SJCRH30 (cell line): ENCODE measurements around the gene AMER1. TPM values are rescaled to one million over a fixed set of nuclear protein-coding genes. Genes with fewer than 3 reads are reported as not detected.

Experiments
- DNase-seq, 2 experiments: peaks; one replicate each; pipeline ENCODE4 v3.0.0-alpha.2; 2015 to 2020
- H3K27ac ChIP-seq: fragments of 250-450 bp; sonication (Bioruptor Pico); 2 replicates; pipeline ENCODE4 v1.5.1; 2020; ENCODE audit warnings: mild to moderate bottlenecking, moderate library complexity
- H3K27me3 ChIP-seq: fragments of 250-450 bp; sonication (Bioruptor Pico); 2 replicates; pipeline ENCODE4 v1.5.1; 2020; ENCODE audit warnings: mild to moderate bottlenecking, moderate library complexity
- H3K36me3 ChIP-seq: fragments of 250-450 bp; sonication (Bioruptor Pico); 2 replicates; pipeline ENCODE4 v1.5.1; 2020; ENCODE audit warnings: mild to moderate bottlenecking, moderate library complexity
- H3K4me1 ChIP-seq: fragments of 250-450 bp; sonication (Bioruptor Pico); 2 replicates; pipeline ENCODE4 v1.5.1; 2020; ENCODE audit warnings: mild to moderate bottlenecking, moderate library complexity
- H3K4me3 ChIP-seq: fragments of 250-450 bp; sonication (Bioruptor Pico); 2 replicates; pipeline ENCODE4 v1.5.1; 2020; ENCODE audit warnings: mild to moderate bottlenecking, moderate library complexity
- H3K9me3 ChIP-seq: fragments of 250-450 bp; sonication (Bioruptor Pico); replicated peaks from 2 replicates; pipeline ENCODE4 v1.5.1; 2020; ENCODE audit warnings: mild to moderate bottlenecking, moderate library complexity
- total RNA-seq: library from RNA; depleted of rRNA; stranded (reverse); fragments of >200 nt; shearing (Covaris generic); gene quantifications from 2 replicates; pipeline ENCODE4 v1.2.3, GENCODE V29; 2014

The AMER1 gene
- total RNA-seq, 1 experiment from 2014 or later = 17.2 TPM

- no peak overlapping the region for H3K27ac ChIP-seq
- H3K27me3 ChIP-seq = no peaks in the 10 kb centered on the region
- no peak overlapping the region for H3K4me3 ChIP-seq
- H3K9me3 ChIP-seq = no peaks in the 10 kb centered on the region
- DNase-seq = no peak
- no peaks in the 10 kb centered on the region for H3K4me1 ChIP-seq
- H3K36me3 ChIP-seq = peaks cover 5% of the 10 kb centered on the region
Observed at GRCh38 chrX:64192040-64192439, 13.5 kb downstream of the AMER1 start.

DNA sequence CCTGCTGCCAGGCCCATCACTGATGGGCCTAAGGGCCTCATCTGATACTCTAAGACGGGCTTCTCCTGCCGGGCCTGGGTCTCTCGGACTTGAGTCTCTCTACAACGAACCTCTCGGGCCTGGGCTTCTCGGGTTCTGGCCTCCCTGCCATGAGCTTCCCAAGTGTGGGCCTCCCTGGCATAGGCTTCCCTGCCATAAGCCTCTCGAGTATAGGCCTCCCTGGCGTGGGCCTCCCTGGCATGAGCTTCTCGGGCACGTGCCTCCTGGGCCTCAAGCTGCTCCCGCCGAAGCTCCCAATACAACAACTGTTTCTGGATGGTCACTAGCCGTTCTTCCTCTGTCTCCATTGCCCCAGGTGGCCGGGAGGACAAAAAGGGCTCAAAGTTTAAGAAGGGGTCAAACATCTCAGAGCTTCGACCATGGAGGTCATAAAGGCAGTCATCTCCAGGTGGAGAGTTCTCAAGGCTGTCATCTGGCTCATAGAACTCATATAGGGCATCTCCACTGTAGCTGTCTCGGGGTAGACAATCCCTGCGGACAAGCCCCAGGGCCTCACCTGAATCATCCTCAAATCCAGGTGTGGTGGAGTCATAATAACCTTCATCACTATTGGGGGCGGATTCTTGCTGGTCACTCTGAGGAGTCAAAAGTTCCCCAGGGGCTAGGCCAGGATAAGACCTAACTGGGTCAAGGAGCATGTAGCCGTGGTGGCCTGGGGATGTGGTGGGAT, 14.1 kb downstream of the AMER1 start:
- Histone ChIP-seq H3K36me3 (peaks cover 5% of the 10 kb centered on the region), H3K27me3 (no peaks in the 10 kb centered on the region), H3K4me1 (no peaks in the 10 kb centered on the region), H3K4me3 (no peak overlapping the region), H3K9me3 (no peaks in the 10 kb centered on the region), H3K27ac (no peak overlapping the region)
- no peak for DNase-seq

- H3K27me3 ChIP-seq = no peaks in the 10 kb centered on the region
- peaks cover 5% of the 10 kb centered on the region for H3K36me3 ChIP-seq
- H3K4me3 ChIP-seq = no peak overlapping the region
- no peak overlapping the region for H3K27ac ChIP-seq
- no peak for DNase-seq
- no peaks in the 10 kb centered on the region for H3K4me1 ChIP-seq
- H3K9me3 ChIP-seq = no peaks in the 10 kb centered on the region
Observed at GRCh38 chrX:64190136-64190740, 15.3 kb downstream of the AMER1 start.

DNA sequence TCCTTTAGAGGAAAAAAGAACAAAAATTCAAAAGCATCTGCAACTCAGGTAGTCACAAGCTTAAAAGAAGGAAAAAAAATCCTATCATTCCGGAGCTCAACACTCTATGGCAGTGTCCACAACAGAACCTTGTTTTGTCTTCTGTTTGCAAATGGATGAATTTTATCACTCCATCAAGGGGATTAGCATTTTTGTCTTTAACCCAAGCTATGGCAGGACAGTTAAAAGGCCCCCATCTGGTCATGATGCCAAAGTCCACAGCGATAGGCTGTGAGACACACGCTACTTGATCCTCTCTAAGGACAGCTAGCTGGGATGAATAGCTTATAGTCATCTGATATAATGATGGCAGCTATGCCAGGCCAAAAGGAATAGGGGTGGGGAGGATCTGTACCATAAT, 16.6 kb downstream of the AMER1 start:
- H3K27ac ChIP-seq = no peak overlapping the region
- no peaks in the 10 kb centered on the region for H3K27me3 ChIP-seq
- H3K9me3 ChIP-seq = no peaks in the 10 kb centered on the region
- no peak for DNase-seq
- no peak overlapping the region for H3K4me3 ChIP-seq
- no peaks in the 10 kb centered on the region for H3K4me1 ChIP-seq
- H3K36me3 ChIP-seq = peaks cover 5% of the 10 kb centered on the region

- DNase-seq = no peak
- Histone ChIP-seq H3K27ac (no peak overlapping the region), H3K36me3 (peaks cover 3% of the 10 kb centered on the region; the same call in 1 of the 2 replicates), H3K9me3 (no peaks in the 10 kb centered on the region), H3K27me3 (no peaks in the 10 kb centered on the region), H3K4me1 (no peaks in the 10 kb centered on the region), H3K4me3 (no peak overlapping the region)
Observed at GRCh38 chrX:64187762-64188150, 17.8 kb downstream of the AMER1 start.

GRCh38 chrX:64186974-64187761, 18.3 kb downstream of the AMER1 start:
- Histone ChIP-seq H3K27ac (no peak overlapping the region), H3K4me3 (no peak overlapping the region), H3K4me1 (no peaks in the 10 kb centered on the region), H3K9me3 (no peaks in the 10 kb centered on the region), H3K27me3 (no peaks in the 10 kb centered on the region), H3K36me3 (no peaks in the 10 kb centered on the region)
- DNase-seq = no peak

DNA sequence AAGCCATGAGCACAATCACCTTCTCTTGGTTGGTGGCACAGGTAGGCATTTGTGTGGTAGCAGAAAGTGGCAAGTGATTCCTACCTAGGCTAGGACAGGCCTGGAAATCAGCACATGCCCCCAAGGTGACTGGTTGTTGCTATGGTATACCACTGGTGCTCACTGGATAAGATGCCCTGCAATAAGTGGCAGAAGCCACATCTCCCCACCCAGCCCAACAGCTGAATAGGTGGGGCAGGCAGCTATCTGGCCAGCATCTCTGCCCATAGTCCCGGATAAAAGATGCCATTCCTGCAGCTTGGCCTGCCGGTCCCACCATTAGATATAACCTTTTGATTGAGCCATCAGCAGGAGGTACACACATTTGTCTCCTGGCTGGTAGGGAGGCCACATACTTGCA, 21.1 kb downstream of the AMER1 start:
- no peak for DNase-seq
- Histone ChIP-seq H3K27me3 (no peaks in the 10 kb centered on the region), H3K27ac (no peak overlapping the region), H3K4me3 (no peak overlapping the region), H3K4me1 (no peaks in the 10 kb centered on the region), H3K9me3 (no peaks in the 10 kb centered on the region), H3K36me3 (no peaks in the 10 kb centered on the region)

- H3K27me3 ChIP-seq = no peaks in the 10 kb centered on the region
- H3K27ac ChIP-seq = no peak overlapping the region
- H3K4me3 ChIP-seq = no peak overlapping the region
- H3K4me1 ChIP-seq = no peaks in the 10 kb centered on the region
- no peaks in the 10 kb centered on the region for H3K9me3 ChIP-seq
- no peak for DNase-seq
- H3K36me3 ChIP-seq = no peaks in the 10 kb centered on the region
Observed at GRCh38 chrX:64182208-64182607, 23.3 kb downstream of the AMER1 start.

- Histone ChIP-seq H3K36me3 (no peaks in the 10 kb centered on the region), H3K4me3 (no peak overlapping the region), H3K9me3 (no peaks in the 10 kb centered on the region), H3K4me1 (no peaks in the 10 kb centered on the region), H3K27me3 (no peaks in the 10 kb centered on the region), H3K27ac (no peak overlapping the region)
- no peak for DNase-seq
Observed at GRCh38 chrX:64176876-64177275, 28.6 kb downstream of the AMER1 start.

- no peaks in the 10 kb centered on the region for H3K9me3 ChIP-seq
- H3K27ac ChIP-seq = no peak overlapping the region
- no peak for DNase-seq
- no peaks in the 10 kb centered on the region for H3K36me3 ChIP-seq
- no peaks in the 10 kb centered on the region for H3K27me3 ChIP-seq
- no peaks in the 10 kb centered on the region for H3K4me1 ChIP-seq
- H3K4me3 ChIP-seq = no peak overlapping the region
Observed at GRCh38 chrX:64169988-64170387, 35.5 kb downstream of the AMER1 start.

GRCh38 chrX:64152857-64153256, 52.7 kb downstream of the AMER1 start:
- Histone ChIP-seq H3K4me3 (no peak overlapping the region), H3K27me3 (no peaks in the 10 kb centered on the region), H3K27ac (no peak overlapping the region), H3K4me1 (no peaks in the 10 kb centered on the region), H3K36me3 (no peaks in the 10 kb centered on the region), H3K9me3 (no peaks in the 10 kb centered on the region)
- no peak for DNase-seq

- Histone ChIP-seq H3K27ac (no peak overlapping the region), H3K36me3 (no peaks in the 10 kb centered on the region), H3K4me3 (no peak overlapping the region), H3K27me3 (no peaks in the 10 kb centered on the region), H3K4me1 (no peaks in the 10 kb centered on the region), H3K9me3 (no peaks in the 10 kb centered on the region)
- no peak for DNase-seq
Observed at GRCh38 chrX:64151911-64152310, 53.6 kb downstream of the AMER1 start.

- Histone ChIP-seq H3K4me1 (no peaks in the 10 kb centered on the region), H3K27ac (no peak overlapping the region), H3K4me3 (no peak overlapping the region), H3K36me3 (no peaks in the 10 kb centered on the region), H3K9me3 (no peaks in the 10 kb centered on the region), H3K27me3 (no peaks in the 10 kb centered on the region)
- no peak for DNase-seq
Observed at GRCh38 chrX:64150775-64151174, 54.7 kb downstream of the AMER1 start.
